A673 (cell line): ENCODE data around the gene CARD11.

Source experiments
- EZH2 ChIP-seq: fragments of 200-600 bp; sonication (generic); IDR thresholded peaks from 2 replicates; pipeline ENCODE4 v1.6.1; 2017; ENCODE audit warnings: borderline replicate concordance, low read depth, mild to moderate bottlenecking, mixed read lengths, antibody characterized with exemption, low read length; ENCODE audit not compliant: poor library complexity, severe bottlenecking
- TF ChIP-seq, protein P1 (sequence below): fragments of 300-800, 200-600 bp; sonication (generic); conservative IDR thresholded peaks from 2 replicates; pipeline ENCODE4 v1.5.1; 2017; ENCODE audit warnings: low read depth, mild to moderate bottlenecking, antibody characterized with exemption, low read length, moderate library complexity, mixed read lengths

DNA sequence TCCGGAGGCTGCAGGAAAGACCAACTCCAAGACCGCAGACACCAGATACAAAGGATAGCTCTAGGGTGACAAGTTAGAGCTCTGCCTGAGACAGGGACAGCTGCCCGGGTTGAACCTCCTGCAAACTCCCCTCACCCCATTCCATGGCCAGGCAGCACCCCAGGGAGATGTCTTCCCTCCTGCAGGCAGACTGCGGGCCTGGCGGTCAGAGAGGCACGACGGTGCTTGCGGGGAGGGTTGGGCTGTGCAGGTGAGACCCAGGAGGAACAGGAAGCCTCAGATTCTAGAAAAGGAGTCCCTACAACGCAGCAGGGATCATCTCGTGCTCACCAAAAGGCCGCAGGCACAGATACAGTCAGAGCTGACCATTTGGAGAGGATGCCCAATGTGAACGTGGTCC lies 34.6 kb downstream of the CARD11 start:
- TF ChIP-seq, protein P1, sequence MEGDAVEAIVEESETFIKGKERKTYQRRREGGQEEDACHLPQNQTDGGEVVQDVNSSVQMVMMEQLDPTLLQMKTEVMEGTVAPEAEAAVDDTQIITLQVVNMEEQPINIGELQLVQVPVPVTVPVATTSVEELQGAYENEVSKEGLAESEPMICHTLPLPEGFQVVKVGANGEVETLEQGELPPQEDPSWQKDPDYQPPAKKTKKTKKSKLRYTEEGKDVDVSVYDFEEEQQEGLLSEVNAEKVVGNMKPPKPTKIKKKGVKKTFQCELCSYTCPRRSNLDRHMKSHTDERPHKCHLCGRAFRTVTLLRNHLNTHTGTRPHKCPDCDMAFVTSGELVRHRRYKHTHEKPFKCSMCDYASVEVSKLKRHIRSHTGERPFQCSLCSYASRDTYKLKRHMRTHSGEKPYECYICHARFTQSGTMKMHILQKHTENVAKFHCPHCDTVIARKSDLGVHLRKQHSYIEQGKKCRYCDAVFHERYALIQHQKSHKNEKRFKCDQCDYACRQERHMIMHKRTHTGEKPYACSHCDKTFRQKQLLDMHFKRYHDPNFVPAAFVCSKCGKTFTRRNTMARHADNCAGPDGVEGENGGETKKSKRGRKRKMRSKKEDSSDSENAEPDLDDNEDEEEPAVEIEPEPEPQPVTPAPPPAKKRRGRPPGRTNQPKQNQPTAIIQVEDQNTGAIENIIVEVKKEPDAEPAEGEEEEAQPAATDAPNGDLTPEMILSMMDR: no peak
- TF ChIP-seq EZH2: no peak
